GM18505 (cell line): ENCODE data around the gene TEX13C.
"Not testable (repeated sequence)": the region's sequence is repeated elsewhere in the genome, so short reads cannot be mapped to it uniquely, and the experiment has no call there.

ENCODE experiments used
- ATAC-seq: cut with Tn5 transposase; IDR thresholded peaks from one replicate; pipeline ENCODE4 v1.9.1; 2021; ENCODE audit not compliant: unreplicated experiment
- POLR2A ChIP-seq: IDR thresholded peaks from 4 replicates; pipeline ENCODE4 v1.6.1; 2011; ENCODE audit warnings: borderline replicate concordance; ENCODE audit not compliant: insufficient read depth, insufficient read length; ENCODE audit errors: extremely low read depth

The TEX13C gene

DNA sequence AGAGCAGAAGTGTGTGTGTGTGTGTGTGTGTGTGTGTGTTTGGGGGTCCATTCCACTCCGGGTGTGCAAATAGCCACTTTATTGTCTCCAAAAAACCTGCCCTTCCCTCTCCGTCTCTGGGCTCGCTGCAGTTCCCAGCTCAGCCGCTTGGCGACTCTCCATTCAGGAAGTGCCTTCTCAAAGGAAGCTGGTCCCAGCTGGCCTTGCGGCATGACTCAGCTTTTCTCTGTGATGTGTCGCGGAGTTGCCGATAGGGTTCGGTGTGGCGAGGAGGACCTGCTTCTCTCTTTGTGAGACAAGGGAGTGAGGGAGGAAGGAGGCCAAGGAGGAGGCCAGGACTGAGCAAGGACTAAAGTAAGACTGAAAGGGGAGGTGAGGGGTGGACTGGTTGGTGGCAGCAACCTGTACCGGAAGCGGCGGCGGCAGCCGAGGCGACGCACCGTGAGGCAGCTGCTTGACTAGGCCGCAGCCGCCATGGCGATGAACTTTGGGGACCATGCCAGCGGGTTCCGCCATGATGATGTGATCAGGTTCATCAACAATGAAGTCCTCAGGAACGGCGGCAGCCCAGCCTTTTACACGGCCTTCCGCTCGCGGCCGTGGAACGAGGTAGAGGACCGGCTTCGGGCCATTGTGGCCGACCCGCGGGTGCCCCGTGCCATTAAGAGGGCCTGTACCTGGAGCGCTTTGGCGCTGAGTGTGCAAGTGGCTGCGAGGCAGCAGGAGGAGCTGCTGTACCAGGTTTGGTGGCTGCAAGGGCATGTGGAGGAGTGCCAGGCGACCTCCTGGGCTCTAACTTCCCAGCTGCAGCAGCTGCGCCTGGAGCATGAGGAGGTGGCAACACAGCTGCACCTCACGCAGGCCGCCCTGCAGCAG is at the start of gene TEX13C:
Gene TEX13C, plus strand, starts transcription at position 226 of the 876 bp plus-strand sequence. Its CDS starts 249 bp downstream, at position 475.
- TF ChIP-seq POLR2A = no peak
- ATAC-seq = no peak

DNA sequence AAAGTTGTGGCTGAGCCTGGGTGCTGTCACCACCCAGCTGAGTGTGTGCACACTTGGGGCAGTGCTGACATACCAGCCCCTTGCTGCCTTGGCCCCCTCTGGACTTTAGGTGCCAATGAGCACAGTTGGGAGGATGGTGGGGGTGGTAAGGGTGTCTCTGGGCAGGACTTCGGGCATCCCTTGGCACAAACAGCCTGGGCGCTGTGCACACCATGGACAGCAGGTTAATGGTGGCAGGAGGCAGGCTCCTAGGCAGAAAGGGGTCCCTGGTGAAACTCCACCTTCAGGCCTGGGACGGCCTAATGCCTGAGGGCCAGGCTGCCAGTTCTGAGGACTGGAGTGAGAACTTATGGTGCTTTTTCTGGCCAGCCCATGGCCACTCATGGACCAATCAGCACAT is 32.4 kb upstream of the TEX13C start:
- no peak for ATAC-seq
- TF ChIP-seq POLR2A = no peak

- no peak for TF ChIP-seq POLR2A
- ATAC-seq = no peak
These were observed 31.3 kb upstream of the TEX13C start for GRCh38 chrX:125288343-125288742.

DNA sequence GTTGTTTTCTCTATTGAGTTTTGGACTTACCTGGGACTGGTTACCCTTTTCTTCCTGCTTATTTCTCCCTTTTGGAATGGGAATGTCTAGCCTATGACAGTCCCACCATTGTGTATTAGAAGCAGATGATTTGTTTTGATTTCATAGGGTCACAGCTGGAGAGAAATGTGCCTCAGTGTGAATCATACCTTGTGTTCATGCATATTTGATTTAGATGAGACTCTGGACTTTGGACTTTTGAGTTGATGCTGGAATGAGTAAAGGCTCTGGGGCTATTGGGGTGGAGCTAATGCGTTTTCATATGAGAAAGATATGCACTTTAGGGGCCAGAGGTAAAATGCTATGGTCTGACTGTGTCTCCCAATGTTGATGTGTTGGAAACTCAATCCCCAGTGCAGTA is 30.5 kb upstream of the TEX13C start:
- TF ChIP-seq POLR2A = no peak
- ATAC-seq = no peak

- TF ChIP-seq POLR2A = no peak
- ATAC-seq = no peak
These were observed 29.8 kb upstream of the TEX13C start for GRCh38 chrX:125289920-125290319.

- ATAC-seq = no peak
- no peak for TF ChIP-seq POLR2A
These were observed 28.5 kb upstream of the TEX13C start for GRCh38 chrX:125291124-125291523.

GRCh38 chrX:125293850-125294780 is 25.6 kb upstream of the TEX13C start:
- TF ChIP-seq POLR2A = no peak
- peak; percentile 51 for ATAC-seq

DNA sequence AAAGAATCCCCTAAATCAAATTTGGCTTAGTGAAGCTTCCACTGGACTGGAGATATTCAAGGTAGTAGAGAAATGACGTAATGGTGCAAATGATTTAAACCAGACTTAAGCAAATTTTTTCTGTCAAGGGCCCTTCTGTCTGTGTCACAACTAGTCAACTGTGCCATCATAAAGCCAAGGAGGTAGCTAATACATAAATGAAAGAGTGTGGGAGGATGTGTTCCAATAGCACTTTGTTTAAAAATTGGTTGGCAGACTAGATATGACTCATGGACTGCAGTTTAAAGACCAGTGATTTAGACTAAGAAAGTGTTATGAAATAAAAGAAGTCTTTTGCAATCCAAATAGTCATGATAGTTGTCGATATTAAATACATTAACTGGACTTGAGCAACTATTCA is 24.3 kb upstream of the TEX13C start:
- peak; percentile 59 for ATAC-seq
- TF ChIP-seq POLR2A = no peak

DNA sequence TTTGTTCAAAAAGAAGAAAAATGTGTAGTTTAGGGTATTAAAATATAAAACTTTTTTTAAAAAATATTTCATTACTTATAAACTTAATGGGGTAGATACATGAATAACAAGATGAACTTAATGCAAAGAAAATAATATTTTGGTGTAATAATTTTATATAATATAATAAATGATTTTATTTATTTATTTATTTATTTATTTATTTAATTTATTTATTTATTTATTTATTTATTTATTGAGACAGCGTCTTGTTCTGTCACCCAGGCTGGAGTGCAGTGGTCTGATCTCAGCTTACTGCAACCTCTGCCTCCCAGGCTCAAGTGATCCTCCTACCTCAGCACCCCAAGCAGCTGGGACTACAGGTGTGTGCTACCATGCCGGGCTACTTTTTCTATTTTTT is 20.8 kb upstream of the TEX13C start:
- no peak for ATAC-seq
- no peak for TF ChIP-seq POLR2A

DNA sequence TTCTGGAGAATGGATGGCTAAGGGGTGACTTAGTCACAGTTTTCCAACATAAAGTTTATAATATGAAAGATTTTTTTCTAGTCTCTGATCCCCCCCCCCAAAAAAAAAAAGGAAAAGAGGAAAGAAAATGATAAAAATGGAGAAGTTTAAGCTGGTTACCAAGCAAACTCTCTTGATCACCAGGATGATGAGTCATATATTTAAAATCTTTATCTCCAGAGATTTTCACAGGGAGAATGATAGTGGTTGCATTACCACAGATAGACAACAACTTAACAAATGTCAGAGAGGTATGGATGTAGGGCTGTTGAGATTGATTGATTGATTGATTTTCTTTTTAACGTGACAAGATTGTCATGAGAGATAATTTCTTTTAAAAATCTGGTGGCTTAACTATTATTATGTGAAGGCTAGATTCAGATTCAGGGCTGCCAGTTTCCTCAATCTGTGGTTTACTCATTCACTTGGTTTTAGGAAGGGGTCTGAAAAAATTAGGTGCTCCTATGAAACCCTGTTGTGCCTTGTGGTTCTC is 13.3 kb upstream of the TEX13C start:
- no peak for TF ChIP-seq POLR2A
- no peak for ATAC-seq

DNA sequence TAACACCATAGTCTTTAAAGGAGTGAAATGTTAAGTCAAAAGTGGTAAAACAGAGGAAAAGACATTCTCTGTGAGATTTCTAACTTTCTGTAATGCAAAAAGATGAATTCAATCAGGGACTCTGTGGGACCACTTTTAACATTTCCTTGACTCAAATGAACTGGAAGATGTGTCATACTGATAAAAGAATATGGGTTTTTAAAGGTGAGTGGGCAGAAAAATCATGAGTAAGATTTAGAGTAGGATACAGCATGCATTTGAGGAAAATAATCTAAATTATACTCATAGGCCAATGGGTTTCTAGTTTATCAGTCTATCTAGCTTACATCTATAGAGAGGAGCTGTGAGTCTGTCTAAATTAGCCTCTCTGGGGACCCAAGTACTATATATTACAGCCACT is 11.0 kb upstream of the TEX13C start:
- ATAC-seq = no peak
- no peak for TF ChIP-seq POLR2A

GRCh38 chrX:125319166-125319565 is 505 bp upstream of the TEX13C start:
- not testable (repeated sequence) for ATAC-seq

DNA sequence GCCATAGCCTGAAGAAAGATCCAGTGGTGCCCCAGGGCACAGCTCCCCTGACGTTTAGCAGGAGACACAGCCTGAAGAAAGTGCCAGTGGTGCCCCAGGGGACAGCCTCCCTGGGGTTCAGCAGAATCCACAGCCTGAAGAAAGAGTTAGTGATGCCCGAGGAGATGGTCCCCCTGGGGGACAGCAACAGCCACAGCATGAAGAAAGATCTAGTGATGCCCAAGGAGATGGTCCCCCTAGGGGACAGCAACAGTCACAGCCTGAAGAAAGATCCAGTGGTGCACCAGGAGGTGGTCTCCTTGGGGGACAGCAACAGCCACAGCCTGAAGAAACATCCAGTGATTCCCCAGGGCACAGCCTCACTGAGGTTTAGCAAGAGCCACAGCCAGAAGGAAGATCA is 2.8 kb downstream of the TEX13C start:
- TF ChIP-seq POLR2A = no peak
- ATAC-seq = no peak
